Cardiac septum (tissue), 1 donor: ENCODE measurements around the gene EGFR. TPM values are rescaled to one million over a fixed set of nuclear protein-coding genes. Genes with fewer than 3 reads are reported as not detected.

Source experiments
- DNase-seq: peaks from one replicate; pipeline ENCODE4 v3.0.0-alpha.2; 2020; ENCODE audit warnings: low spot score
- intact Hi-C: fragments of 100-400 bp; cut with DNase I; formaldehyde crosslinking; loops from one replicate; pipeline ENCODE4 v1.14.0; 2022
- total RNA-seq: library from RNA; stranded (reverse); fragmentation: NEBNext Ultra II Directional; extraction: Animal tissue kit (Norgen Biotek cat#: 25700); gene quantifications from one replicate; pipeline ENCODE4 v1.2.1, GENCODE V29; 2021
- donor health status: DM: no; HTN: no; CAD: no.

The EGFR gene
- total RNA-seq, 1 donor from 2014 or later: 7.6 TPM

DNA sequence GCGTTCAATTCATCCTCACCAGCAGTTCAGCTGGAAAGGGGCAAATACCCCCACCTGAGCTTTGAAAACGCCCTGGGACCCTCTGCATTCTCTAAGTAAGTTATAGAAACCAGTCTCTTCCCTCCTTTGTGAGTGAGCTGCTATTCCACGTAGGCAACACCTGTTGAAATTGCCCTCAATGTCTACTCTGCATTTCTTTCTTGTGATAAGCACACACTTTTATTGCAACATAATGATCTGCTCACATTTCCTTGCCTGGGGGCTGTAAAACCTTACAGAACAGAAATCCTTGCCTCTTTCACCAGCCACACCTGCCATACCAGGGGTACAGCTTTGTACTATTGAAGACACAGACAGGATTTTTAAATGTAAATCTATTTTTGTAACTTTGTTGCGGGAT, 190.5 kb downstream of the EGFR start:
- DNase-seq: no peak
- intact Hi-C loops: no loop called here

DNA sequence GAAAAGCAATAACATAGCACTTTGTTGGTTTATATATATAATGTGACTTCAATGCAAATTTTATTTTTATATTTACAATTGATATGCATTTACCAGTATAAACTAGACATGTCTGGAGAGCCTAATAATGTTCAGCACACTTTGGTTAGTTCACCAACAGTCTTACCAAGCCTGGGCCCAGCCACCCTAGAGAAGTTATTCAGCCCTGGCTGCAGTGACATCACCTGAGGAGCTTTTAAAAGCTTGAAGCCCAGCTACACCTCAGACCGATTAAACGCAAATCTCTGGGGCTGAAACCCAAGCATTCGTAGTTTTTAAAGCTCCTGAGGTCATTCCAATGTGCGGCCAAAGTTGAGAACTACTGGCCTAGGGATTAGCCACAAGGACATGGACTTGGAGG, 191.4 kb downstream of the EGFR start:
- DNase-seq: no peak
- intact Hi-C loops: no loop called here

DNA sequence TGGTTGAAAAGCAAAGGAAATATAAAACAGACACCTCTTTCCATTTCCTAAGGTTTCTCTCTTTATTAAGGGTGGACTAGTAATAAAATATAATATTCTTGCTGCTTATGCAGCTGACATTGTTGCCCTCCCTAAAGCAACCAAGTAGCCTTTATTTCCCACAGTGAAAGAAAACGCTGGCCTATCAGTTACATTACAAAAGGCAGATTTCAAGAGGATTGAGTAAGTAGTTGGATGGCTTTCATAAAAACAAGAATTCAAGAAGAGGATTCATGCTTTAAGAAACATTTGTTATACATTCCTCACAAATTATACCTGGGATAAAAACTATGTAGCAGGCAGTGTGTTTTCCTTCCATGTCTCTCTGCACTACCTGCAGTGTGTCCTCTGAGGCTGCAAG, 191.9 kb downstream of the EGFR start:
- intact Hi-C loops: no loop called here
- no peak for DNase-seq

DNA sequence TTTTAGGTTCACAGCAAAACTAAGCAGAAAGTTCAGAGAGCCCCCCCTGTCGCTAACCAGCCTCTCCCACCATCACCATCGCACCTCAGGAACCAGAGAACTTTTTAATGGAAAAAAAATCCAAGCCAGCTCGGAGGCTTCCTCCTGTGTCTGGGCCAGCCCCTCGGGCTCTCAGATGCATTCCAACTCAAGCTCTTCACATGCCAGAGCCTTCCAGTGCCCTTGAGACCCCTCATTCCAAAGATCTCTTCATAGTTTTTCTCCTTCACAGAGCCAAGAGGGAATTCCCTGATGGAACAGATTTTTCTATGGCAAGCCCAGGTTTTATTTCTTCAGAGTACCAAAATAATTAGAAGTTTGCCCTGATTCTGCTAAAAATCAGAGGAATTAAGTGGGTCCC, 192.9 kb downstream of the EGFR start:
- intact Hi-C loops: no loop called here
- DNase-seq: no peak

DNA sequence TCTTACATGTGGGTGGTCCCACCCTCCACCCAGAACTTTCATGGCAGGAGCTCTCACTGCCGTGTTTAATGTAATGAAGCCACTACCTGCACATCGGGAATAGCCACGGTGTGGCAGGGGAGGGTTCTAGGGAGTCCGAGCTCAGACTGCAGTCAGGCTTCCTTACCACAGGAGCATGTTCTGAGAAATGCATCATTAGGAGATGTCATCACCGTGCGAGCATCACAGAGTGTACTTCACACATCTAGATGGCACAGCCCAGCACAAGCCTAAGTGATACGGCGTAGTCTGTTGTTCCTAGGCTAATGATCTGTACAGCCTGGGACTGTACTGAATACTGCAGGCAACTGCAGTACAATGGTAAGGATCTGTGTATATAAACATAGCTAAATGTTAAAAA, 193.4 kb downstream of the EGFR start:
- no peak for DNase-seq
- intact Hi-C loops: no loop called here

DNA sequence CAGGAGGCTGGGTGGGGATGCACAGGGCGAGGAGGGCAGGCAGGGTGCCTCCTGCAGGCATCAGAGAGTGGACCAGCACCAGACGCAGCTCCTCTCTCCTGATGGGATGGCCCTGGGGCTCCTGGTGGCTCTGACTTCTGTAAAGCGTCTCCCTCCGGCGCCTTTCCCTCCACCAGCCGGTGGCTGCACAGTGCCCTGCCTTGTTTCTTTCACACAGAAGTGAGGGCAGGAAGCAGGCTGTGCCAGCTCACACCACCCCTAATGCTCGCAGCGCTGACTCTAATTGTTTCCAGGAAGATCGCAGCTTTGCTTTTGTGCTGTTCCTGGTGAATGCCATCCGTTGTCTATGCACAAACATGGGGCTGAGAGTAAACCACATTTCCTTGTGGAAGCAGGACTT, 194.0 kb downstream of the EGFR start:
- no peak for DNase-seq
- intact Hi-C loops: no loop called here

DNA sequence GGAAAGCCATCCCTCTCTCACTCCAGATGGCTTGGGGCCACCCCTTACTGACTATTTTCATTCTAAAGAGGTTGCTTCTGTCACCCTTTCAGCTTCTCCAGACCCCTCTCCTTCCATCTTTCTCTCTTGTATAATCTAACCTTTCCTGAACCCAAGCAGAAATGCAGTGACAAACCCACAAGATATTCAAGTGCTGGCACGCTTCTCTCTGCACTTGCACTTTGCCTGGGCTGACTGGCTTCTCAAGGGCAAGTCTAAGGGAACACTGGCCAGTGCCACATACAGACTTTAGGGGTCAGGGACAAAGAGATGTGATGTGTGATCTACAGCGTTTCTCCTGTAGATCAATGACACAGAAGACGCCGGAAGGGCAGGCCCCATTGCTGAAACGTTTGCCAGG, 195.9 kb downstream of the EGFR start:
- intact Hi-C loops: no loop called here
- DNase-seq: no peak

DNA sequence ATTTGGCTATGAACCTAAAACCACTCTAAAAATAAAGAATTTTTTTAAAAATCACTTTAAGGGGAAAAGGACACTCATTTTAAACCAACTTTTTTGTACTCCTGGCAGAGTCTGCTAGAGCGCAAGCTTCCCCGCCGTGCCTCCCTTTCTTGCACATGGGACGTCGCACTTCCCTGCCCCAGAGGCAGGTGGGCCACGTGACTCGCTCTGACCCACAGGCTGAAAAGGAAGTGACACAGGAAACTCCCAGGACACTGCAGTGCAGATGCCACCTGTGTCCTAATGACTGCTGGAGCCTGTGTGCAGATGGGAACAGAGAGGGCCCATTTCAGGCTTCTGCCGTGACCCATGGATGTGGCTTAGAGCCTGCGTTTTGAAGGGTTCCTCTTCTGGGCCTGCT, 204.2 kb downstream of the EGFR start:
- intact Hi-C loops: no loop called here
- DNase-seq: no peak

DNA sequence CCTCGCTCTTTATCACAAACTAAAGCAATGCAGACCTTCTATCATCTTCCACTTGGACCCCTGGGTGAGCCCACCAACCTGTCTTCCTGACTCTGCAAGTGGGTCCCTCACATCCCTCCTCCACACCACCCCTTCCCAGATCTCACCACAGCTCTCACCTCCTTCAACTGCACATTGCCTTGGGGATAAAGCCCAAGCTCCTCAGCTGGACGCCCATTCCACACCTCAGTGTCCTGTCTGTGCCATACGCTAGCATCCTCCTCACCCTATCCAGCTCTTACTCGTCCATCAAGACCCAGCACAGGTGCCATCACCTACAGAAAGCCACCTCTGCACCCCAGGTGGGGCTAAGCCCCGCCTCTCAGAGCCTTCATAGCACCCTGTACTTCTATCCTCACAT, 205.3 kb downstream of the EGFR start:
- DNase-seq: no peak
- intact Hi-C loops: no loop called here

DNA sequence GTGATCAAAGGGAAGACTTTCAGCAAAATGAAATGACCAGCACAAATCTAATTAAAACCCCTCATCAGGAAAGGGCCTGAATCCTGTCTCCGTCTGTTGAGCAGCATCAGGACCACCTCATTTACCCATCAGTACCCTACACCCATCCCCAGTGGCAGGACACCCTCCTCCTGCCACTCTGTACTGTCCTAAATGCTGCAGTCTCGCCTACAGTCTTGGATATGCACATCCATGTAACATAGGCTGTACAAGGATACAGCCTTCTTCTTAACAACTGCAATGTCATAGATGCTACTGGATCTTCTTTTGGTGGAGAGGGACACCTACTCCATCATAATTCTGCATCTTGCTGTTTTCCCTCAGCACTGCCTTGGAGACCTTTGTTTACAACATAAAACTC, 206.0 kb downstream of the EGFR start:
- intact Hi-C loops: no loop called here
- no peak for DNase-seq

DNA sequence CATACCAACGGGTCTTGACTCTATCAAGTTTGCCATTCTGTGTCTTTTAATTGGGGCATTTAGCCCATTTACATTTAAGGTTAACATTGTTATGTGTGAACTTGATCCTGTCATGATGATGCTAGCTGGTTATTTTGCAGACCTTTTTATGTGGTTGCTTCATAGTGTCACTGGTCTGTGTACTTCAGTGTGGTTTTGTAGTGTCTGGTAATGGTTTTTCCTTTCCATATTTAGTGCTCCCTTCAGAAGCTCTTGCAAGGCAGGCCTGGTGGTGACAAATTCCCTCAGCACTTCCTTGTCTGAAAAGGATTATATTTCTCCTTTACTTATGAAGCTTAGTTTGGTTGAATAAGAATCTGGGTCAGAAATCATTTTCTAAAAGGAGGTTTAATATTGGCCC, 211.2 kb downstream of the EGFR start:
- DNase-seq: no peak
- intact Hi-C loops: no loop called here

DNA sequence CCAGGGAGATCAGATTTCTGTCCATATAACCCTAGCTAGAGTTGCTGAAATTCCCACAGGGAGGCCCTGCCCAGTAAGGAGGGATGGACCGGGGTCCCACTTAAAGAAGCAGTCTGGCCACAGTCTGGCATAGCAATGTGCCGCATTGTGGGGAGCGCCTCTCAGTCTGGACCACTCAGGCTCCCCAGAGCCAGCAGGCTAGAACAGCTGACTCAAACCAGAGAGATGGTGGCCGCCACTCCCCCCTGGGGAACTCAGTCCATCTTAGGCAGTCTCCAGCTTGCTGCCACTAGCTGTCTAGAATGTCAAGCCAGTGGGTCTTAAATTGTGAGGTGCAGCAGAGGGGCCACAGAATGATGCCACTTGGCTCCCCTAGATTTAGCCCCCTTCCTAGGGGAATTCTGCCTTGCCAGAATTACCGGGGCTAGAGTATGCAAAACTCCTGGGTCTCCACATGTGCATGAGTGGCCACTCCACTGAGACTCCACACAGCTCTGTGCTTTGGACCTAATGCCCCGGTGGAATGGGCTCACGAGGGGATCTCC, 213.0 kb downstream of the EGFR start:
- intact Hi-C loops: no loop called here
- DNase-seq: no peak

DNA sequence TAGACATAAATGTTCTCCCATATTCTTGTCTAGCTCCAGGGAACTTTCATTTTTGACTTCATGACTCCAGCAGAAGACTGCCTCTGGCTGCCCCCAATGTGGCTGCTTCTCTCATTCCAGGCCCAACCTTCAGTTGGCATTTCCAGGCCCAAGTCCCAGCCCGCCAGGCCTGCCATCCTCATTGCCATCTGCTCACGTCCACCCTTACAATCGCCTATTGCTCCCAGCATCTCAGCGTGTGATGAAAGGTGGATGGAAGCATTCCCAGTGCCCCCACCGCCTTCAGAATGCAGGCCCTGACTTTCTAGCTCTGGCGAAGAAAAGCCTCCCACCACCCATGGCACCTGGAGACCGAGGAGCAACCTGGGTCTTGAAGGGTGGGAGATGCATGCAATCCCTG, 214.2 kb downstream of the EGFR start:
- intact Hi-C loops: no loop called here
- DNase-seq: no peak

DNA sequence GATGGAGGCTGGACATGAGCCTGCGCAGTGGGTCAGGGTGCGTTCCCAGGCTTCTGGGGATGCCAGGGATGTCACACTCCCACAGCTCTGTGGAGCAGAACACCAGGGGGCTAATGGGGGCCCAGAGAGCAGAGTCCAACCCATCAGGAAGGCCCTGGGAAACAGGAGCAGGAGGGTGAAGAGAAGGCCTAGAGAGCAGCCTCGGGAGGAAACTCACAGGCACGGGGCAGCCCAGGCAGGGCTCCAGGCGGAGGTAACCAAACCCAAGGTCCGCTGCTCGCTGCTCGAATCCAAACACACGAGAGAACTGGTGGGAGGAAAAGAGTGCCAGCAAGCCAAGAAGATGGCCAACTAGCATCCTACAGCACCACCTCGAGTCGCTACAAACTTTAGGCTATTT, 215.6 kb downstream of the EGFR start:
- no peak for DNase-seq
- intact Hi-C loops: no loop called here

DNA sequence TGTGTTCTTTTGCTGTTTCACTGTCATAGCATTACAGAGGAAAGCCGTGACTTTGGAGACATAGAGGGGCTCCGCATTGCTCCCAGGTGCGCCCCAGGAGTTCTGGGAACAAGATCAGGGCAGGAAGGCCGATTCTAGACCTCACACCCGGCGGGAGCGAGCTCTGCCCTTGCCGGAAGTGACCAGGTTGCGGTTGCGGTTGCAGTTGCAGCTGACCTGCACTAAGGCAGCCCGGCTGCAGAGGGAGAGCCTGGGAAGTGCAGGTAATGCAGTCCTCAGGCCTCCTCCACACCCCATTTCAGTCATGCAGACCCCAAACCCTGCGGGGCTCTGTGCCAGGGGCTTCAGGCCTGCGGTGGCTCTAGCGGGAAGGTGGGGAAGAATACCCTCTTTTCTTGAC, 216.3 kb downstream of the EGFR start:
- intact Hi-C loops: no loop called here
- DNase-seq: no peak

DNA sequence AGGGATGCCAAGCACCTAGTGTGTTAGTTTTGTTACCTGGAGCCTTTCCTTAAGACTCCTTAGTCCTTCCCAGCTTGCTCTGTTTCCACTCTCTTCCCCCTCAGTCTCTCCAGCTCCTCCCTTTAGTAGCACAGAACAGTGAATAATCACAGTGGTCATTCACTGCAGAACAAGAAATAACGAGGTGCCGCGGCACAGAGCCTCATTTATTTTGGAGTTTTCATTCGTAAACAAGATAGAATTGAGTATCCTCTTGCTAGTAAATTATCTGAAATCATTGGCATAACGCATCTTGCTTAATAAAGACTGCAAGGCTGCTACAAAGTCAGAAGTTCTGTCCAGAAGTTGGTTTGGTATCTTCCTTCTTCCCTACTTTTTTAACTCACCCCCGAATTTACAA, 217.0 kb downstream of the EGFR start:
- intact Hi-C loops: no loop called here

DNA sequence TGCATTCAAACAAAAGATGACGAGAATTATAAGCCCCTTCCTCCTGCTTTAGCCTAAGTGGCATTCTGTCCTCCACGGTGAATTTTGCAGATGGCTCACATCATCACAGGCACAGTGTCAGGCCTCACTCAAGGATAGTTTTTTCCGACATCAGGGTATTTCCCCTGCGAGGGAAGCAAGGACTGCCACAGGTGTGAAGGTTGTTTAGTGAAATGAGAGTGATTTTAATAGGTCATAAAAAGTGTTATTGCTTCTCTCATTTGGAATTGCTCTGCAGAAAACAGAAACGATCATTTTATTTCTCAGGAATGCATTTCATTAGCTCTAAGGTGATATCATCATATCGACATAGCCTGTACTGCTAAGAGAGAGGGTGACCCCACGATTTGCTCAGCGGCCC, 217.7 kb downstream of the EGFR start:
- intact Hi-C loops: no loop called here
- no peak for DNase-seq

More for the DNA sequence above, 217.0 kb downstream of the EGFR start:
- DNase-seq: no peak

DNA sequence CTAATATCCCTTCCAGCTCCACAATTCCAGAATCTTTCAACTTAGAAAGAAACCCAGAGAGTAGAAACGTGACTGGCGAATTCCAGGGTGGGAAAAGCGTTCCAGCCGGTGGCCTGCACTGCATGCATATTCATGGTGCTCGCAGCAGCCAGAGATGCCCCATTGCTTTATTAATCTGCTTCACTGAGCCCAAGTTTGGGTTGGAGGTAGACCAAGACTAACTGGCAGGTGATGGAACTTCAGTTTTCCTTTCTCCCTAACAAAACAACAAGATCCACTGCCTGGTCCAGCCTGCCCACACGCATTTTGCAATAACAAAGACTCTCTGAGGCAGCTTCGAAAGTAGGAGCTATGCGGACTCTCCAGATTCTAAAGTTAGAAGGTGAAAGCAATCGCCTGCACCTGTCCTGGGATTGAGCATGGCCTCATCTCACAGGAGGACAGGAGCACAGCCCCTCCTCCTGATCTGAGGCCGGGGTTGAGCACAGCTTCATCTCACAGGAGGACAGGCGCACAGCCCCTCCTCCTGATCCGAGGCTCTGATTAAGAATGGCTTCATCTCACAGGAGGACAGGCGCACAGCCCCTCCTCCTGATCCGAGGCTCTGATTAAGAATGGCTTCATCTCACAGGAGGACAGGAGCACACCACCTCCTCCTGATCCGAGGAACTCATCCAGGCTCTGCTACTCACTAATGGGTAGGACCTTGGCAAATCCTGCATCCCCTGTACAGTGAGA, 218.5 kb downstream of the EGFR start:
- DNase-seq: no peak
- intact Hi-C loops: no loop called here

DNA sequence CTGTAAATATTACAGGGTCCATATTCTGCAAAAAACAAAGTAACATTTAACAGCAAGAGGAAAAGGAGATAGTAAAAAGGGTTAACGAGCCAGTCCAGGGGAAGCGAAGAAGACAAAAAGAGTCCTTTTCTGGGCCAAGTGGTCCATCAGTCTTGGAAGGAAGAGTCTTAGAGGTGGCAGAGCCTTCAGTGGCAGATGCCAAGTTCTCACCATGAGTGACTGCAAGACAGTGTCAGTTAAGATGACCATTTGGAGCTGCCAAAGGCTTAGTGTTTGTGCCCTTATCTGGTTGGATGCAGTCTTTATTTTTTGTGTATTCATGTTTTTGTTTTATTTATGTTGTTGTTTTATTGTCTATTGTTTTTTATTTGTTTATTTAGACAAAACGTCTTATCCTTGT, 220.6 kb downstream of the EGFR start:
- DNase-seq: no peak
- intact Hi-C loops: no loop called here

DNA sequence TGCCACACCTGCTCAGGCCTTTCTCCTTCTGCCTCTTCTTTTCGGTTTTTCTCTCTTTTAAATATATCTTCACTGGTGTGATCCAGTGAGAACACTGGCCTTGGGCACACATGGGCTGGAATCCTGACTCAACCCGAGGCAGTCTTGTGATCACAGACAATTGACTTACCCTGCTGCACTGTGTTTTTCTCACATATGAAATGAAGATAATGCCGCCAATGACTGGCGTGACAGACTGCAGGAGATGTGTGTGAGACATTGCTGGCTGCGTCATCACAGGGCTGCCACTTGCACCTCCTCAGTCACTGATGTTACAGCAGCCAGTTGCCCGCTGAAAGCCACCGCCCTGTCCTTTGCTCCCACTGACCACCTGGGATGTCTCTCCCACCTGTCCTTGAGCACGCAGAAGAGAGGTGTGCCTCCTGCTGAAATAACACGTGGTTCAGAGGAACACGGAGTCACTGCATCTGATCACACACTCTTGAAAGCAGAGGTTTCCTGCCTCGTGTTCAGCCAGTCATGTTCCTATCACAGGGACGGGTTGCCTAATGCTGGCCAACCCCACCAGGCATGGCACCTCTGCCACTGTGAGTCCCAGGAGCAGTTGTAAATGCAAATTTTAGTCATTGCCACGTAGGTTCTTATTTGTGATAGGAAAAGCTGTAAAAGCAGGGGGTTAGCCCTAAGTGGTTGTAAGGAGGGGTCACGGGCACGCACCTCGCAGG, 221.8 kb downstream of the EGFR start:
- intact Hi-C loops: no loop called here
- no peak for DNase-seq

DNA sequence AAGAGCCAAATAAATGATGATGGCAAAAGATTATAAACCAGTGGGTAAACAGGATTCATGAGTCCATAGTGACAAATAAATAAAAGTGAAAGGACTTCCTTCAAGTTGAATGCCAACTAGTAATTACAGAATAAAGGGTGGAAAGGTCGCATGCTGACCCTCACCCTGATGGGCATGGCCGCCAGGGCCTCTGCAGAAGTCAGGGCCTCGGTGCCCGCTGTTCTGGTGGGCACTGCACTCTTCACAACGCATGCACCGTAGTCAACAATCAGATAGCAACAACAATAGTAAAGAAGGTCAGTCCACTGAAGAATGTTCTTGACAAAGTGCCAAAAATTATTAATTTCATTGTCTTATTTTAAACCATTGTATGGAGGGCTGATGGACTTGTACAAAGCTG, 223.1 kb downstream of the EGFR start:
- DNase-seq: no peak
- intact Hi-C loops: no loop called here
